IPS-18a (cell line): Measurements from ENCODE around the gene RAI1.

ENCODE experiments used
- H3K27ac ChIP-seq: one replicate; pipeline ENCODE4 v1.5.1; 2013; ENCODE audit warnings: low read length
- H3K27me3 ChIP-seq: one replicate; pipeline ENCODE4 v1.6.1; 2013; ENCODE audit warnings: mild to moderate bottlenecking, low read length; ENCODE audit not compliant: control insufficient read depth, insufficient read depth
- H3K36me3 ChIP-seq: one replicate; pipeline ENCODE4 v1.6.1; 2013; ENCODE audit warnings: low read depth, low read length; ENCODE audit not compliant: control insufficient read depth
- H3K4me1 ChIP-seq: one replicate; pipeline ENCODE4 v1.6.1; 2013; ENCODE audit warnings: low read depth, low read length; ENCODE audit not compliant: control insufficient read depth
- H3K4me3 ChIP-seq: one replicate; pipeline ENCODE4 v1.5.1; 2013; ENCODE audit warnings: low read length
- H3K9ac ChIP-seq: one replicate; pipeline ENCODE4 v1.6.1; 2013; ENCODE audit warnings: mild to moderate bottlenecking, low read length, moderate library complexity
- H3K9me3 ChIP-seq: one replicate; pipeline ENCODE4 v1.6.1; 2013; ENCODE audit warnings: low read depth, low read length; ENCODE audit not compliant: control insufficient read depth

Gene RAI1

DNA sequence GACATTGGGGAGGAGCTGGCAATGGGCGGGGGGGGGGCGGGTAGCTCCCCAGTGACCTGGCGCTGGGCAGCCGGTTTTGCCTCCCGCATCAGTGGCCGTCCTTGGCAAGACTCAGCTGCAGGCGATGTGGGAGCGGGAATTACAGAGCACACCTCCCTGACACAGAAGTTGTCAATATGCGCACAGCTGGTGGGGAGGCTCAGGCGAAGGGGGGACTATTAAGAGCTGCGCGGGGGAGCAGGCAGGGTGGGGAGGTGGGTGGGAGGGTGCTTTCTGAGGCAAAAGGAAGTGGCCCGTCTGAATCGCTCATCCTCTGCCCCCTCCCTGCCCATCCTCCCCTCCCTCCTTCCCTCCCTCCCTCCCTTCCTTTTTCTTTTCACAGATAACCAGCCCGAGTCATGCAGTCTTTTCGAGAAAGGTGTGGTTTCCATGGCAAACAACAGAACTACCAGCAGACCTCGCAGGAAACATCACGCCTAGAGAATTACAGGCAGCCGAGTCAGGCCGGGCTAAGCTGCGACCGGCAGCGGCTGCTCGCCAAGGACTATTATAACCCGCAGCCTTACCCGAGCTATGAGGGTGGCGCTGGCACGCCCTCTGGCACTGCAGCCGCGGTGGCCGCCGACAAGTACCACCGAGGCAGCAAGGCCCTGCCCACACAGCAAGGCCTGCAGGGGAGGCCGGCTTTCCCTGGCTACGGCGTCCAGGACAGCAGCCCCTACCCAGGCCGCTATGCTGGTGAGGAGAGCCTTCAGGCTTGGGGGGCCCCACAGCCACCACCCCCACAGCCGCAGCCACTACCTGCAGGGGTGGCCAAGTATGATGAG, 111.5 kb downstream of the RAI1 start:
- H3K9ac ChIP-seq = no peak overlapping the region

DNA sequence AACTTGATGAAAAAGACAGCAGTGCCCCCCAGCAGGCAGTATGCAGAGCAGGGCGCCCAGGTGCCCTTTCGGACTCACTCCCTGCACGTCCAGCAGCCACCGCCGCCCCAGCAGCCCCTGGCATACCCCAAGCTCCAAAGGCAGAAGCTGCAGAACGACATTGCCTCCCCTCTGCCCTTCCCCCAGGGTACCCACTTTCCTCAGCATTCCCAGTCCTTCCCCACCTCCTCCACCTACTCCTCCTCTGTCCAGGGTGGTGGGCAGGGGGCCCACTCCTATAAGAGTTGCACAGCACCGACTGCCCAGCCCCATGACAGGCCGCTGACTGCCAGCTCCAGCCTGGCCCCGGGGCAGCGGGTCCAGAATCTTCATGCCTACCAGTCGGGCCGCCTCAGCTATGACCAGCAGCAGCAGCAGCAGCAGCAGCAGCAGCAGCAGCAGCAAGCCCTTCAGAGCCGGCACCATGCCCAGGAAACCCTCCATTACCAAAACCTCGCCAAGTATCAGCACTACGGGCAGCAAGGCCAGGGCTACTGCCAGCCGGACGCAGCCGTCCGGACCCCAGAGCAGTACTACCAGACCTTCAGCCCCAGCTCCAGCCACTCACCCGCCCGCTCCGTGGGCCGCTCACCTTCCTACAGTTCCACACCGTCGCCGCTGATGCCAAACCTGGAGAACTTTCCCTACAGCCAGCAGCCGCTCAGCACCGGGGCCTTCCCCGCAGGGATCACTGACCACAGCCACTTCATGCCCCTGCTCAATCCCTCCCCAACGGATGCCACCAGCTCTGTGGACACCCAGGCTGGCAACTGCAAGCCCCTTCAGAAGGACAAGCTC, 112.3 kb downstream of the RAI1 start:
- Histone ChIP-seq H3K4me3 (no peak overlapping the region), H3K4me1 (peaks cover 24% of the 10 kb centered on the region), H3K36me3 (no peaks in the 10 kb centered on the region), H3K27ac (no peak overlapping the region), H3K9ac (no peak overlapping the region), H3K9me3 (no peaks in the 10 kb centered on the region), H3K27me3 (peaks cover 28% of the 10 kb centered on the region)

More for the DNA sequence above, 111.5 kb downstream of the RAI1 start:
- Histone ChIP-seq H3K4me3 (no peak overlapping the region), H3K27me3 (peaks cover 28% of the 10 kb centered on the region), H3K4me1 (peaks cover 24% of the 10 kb centered on the region), H3K9me3 (no peaks in the 10 kb centered on the region), H3K36me3 (no peaks in the 10 kb centered on the region), H3K27ac (no peak overlapping the region)

DNA sequence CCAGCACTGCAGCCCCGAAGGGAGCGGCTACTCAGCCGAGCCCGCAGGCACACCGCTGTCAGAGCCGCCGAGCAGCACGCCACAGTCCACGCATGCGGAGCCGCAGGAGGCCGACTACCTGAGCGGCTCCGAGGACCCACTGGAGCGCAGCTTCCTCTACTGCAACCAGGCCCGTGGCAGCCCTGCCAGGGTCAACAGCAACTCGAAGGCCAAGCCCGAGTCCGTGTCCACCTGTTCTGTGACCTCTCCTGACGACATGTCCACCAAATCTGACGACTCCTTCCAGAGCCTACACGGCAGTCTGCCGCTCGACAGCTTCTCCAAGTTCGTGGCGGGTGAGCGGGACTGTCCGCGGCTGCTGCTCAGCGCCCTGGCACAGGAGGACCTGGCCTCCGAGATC, 113.1 kb downstream of the RAI1 start:
- Histone ChIP-seq H3K4me3 (no peak overlapping the region), H3K27me3 (peaks cover 28% of the 10 kb centered on the region), H3K4me1 (peaks cover 22% of the 10 kb centered on the region), H3K9me3 (no peaks in the 10 kb centered on the region), H3K9ac (no peak overlapping the region), H3K27ac (no peak overlapping the region), H3K36me3 (no peaks in the 10 kb centered on the region)

DNA sequence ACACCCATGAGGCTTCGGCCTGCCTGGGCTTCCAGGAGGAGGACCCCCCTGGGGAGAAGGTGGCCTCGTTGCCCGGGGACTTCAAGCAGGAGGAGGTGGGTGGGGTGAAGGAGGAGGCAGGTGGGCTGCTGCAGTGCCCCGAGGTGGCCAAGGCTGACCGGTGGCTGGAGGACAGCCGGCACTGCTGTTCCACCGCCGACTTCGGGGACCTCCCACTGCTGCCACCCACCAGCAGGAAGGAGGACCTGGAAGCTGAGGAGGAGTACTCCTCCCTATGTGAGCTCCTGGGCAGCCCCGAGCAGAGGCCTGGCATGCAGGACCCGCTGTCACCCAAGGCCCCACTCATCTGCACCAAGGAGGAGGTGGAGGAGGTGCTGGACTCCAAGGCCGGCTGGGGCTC, 114.0 kb downstream of the RAI1 start:
- H3K4me3 ChIP-seq = no peak overlapping the region
- H3K9me3 ChIP-seq = no peaks in the 10 kb centered on the region
- no peak overlapping the region for H3K9ac ChIP-seq
- H3K36me3 ChIP-seq = no peaks in the 10 kb centered on the region
- no peak overlapping the region for H3K27ac ChIP-seq
- peaks cover 28% of the 10 kb centered on the region for H3K27me3 ChIP-seq
- peaks cover 16% of the 10 kb centered on the region for H3K4me1 ChIP-seq

DNA sequence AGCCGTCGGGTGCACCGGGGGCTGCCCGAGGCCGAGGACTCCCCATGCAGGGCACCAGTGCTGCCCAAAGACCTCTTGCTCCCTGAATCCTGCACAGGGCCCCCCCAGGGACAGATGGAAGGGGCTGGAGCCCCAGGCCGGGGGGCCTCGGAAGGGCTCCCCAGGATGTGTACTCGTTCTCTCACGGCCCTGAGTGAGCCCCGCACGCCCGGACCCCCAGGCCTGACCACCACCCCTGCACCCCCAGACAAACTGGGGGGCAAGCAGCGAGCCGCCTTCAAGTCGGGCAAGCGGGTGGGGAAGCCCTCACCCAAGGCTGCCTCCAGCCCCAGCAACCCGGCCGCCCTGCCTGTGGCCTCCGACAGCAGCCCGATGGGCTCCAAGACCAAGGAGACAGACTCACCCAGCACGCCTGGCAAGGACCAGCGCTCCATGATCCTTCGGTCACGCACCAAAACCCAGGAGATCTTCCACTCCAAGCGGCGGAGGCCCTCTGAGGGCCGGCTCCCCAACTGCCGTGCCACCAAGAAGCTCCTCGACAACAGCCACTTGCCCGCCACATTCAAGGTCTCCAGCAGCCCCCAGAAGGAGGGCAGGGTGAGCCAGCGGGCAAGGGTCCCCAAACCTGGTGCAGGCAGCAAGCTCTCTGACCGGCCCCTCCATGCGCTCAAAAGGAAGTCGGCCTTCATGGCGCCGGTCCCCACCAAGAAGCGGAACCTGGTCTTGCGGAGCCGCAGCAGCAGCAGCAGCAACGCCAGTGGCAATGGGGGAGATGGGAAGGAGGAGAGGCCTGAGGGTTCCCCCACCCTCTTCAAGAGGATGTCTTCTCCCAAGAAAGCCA, 114.9 kb downstream of the RAI1 start:
- peaks cover 11% of the 10 kb centered on the region for H3K4me1 ChIP-seq
- H3K27me3 ChIP-seq = peaks cover 20% of the 10 kb centered on the region
- H3K27ac ChIP-seq = no peak overlapping the region
- no peak overlapping the region for H3K9ac ChIP-seq
- H3K36me3 ChIP-seq = no peaks in the 10 kb centered on the region
- H3K9me3 ChIP-seq = no peaks in the 10 kb centered on the region
- H3K4me3 ChIP-seq = no peak overlapping the region

DNA sequence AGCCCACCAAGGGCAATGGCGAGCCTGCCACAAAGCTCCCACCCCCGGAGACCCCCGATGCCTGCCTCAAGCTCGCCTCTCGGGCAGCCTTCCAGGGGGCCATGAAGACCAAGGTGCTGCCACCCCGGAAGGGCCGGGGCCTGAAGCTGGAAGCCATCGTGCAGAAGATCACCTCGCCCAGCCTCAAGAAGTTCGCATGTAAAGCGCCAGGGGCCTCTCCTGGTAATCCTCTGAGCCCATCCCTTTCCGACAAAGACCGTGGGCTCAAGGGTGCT, 115.5 kb downstream of the RAI1 start:
- Histone ChIP-seq H3K9me3 (no peaks in the 10 kb centered on the region), H3K27ac (no peak overlapping the region), H3K4me3 (no peak overlapping the region), H3K4me1 (peaks cover 10% of the 10 kb centered on the region), H3K27me3 (peaks cover 15% of the 10 kb centered on the region), H3K36me3 (no peaks in the 10 kb centered on the region), H3K9ac (no peak overlapping the region)

DNA sequence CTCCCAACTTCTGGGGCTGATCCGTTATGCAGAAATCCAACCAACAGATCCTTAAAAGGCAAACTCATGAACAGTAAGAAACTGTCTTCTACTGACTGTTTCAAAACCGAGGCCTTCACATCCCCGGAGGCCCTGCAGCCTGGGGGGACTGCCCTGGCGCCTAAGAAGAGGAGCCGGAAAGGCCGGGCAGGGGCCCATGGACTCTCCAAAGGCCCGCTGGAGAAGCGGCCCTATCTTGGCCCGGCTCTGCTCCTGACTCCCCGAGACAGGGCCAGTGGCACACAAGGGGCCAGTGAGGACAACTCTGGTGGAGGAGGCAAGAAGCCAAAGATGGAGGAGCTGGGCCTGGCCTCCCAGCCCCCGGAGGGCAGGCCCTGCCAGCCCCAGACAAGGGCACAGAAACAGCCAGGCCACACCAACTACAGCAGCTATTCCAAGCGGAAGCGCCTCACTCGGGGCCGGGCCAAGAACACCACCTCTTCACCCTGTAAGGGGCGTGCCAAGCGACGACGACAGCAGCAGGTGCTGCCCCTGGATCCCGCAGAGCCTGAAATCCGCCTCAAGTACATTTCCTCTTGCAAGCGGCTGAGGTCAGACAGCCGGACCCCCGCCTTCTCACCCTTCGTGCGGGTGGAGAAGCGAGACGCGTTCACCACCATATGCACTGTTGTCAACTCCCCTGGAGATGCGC, 116.0 kb downstream of the RAI1 start:
- Histone ChIP-seq H3K9me3 (no peaks in the 10 kb centered on the region), H3K4me1 (peaks cover 5% of the 10 kb centered on the region), H3K4me3 (no peak overlapping the region), H3K36me3 (no peaks in the 10 kb centered on the region), H3K9ac (no peak overlapping the region), H3K27ac (no peak overlapping the region), H3K27me3 (peaks cover 9% of the 10 kb centered on the region)

DNA sequence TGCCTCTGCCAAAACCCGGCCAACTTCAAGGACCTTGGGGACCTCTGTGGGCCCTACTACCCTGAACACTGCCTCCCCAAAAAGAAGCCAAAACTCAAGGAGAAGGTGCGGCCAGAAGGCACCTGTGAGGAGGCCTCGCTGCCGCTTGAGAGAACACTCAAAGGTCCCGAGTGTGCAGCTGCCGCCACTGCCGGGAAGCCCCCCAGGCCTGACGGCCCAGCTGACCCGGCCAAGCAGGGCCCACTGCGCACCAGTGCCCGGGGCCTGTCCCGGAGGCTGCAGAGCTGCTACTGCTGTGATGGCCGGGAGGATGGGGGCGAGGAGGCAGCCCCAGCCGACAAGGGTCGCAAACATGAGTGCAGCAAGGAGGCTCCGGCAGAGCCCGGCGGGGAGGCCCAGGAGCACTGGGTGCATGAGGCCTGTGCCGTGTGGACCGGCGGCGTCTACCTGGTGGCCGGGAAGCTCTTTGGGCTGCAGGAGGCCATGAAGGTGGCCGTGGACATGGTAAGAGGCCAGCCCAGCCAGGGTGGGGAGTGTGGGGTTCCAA, 116.8 kb downstream of the RAI1 start:
- no peaks in the 10 kb centered on the region for H3K9me3 ChIP-seq
- peaks cover 4% of the 10 kb centered on the region for H3K4me1 ChIP-seq
- H3K36me3 ChIP-seq = no peaks in the 10 kb centered on the region
- H3K9ac ChIP-seq = no peak overlapping the region
- H3K4me3 ChIP-seq = no peak overlapping the region
- peaks cover 9% of the 10 kb centered on the region for H3K27me3 ChIP-seq
- no peak overlapping the region for H3K27ac ChIP-seq

DNA sequence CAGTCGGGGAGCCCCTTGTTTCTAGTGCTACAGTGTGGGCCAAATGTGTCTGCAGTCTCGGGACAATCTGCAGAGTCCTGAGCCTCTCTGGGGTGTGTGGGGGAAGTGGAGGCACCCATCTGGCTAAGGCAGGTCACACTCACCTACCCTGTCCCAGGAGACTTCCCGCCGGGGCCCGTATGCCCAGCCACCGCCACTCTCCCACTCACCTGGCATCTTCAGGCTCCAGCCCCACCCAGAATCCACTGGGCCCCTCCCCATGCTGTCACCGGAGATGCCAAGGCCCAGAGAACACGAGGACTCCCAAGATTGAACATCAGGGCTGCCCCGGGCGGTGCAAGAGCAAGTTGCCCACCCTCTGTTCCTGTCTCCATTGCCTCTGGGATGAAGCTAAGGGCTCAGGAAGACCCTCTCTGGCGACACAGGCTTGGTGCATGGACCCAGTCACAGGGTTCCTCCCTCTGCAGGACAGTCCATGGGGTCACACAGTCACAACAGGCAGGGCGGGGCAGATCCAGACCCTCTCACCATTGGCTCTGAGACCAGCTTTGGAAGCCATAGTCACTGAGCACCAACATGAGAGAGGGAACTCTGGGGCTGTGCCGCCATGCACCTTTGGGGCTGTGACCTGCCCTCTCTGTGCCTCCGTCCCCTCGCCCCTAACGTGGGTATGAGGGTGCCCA, 117.5 kb downstream of the RAI1 start:
- Histone ChIP-seq H3K4me3 (no peak overlapping the region), H3K36me3 (no peaks in the 10 kb centered on the region), H3K9ac (no peak overlapping the region), H3K27ac (no peak overlapping the region), H3K9me3 (no peaks in the 10 kb centered on the region), H3K4me1 (no peaks in the 10 kb centered on the region), H3K27me3 (peaks cover 2% of the 10 kb centered on the region)

DNA sequence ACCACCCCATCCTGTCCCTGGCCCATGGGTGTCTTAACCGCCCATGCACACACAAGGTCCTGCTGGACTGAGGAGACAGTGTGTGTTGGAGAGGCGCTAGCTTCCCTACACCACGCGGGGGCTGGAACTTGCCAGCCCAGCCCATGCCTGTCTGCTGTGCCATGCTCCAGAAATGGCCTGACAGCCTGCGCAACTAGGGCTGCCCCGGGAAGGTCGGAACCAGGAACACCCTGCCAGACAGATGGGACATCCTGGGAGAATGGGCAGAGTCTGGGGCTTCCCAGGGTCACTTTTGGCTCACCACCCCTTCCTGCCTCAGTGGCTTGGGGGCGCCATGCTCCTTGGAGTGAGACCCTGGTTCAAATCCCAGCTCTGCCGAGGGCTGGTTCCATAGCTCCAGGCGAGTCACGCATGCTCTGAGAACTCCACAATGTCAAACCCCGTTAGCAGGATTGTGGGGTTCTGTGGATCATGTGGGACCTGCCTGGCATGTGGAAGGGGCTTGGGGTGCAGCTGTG, 119.3 kb downstream of the RAI1 start:
- no peak overlapping the region for H3K27ac ChIP-seq
- H3K9ac ChIP-seq = no peak overlapping the region

More for the DNA sequence above, 119.3 kb downstream of the RAI1 start:
- Histone ChIP-seq H3K9me3 (no peaks in the 10 kb centered on the region), H3K4me3 (no peak overlapping the region), H3K27me3 (no peaks in the 10 kb centered on the region), H3K4me1 (no peaks in the 10 kb centered on the region), H3K36me3 (no peaks in the 10 kb centered on the region)
